Vagina (tissue), 2 donors: ENCODE data around the gene COASY.

ENCODE experiments used
- POLR2A ChIP-seq, 2 donors: fragments of 450-650 bp; IDR thresholded peaks; one replicate each; pipeline ENCODE4 v1.6.1; 2017; ENCODE audit warnings: antibody characterized with exemption in 2 of 2, mild to moderate bottlenecking in 2 of 2, moderate library complexity in 2 of 2
- POLR2AphosphoS5 ChIP-seq, 2 donors: sonication (generic); formaldehyde crosslinking; IDR thresholded peaks; one replicate each; pipeline ENCODE4 v1.9.0; 2017; ENCODE audit warnings: antibody characterized with exemption in 2 of 2, mild to moderate bottlenecking in 2 of 2, low read depth in 1 of 2; ENCODE audit not compliant: insufficient read depth in 1 of 2
- TF ChIP-seq, protein P1 (sequence below), 3 experiments: fragments of 450-650 bp in 2 of 3; fragments of 200-600 bp in 1 of 3; sonication (generic) in 1 of 3; IDR thresholded peaks; one replicate each; pipeline ENCODE4 v1.5.1; 2017 to 2019; ENCODE audit warnings: antibody characterized with exemption in 3 of 3, mild to moderate bottlenecking in 2 of 3, moderate library complexity in 2 of 3

GRCh38 chr17:42543190-42544079 is 18.5 kb upstream of the COASY start:
- TF ChIP-seq, protein P1, sequence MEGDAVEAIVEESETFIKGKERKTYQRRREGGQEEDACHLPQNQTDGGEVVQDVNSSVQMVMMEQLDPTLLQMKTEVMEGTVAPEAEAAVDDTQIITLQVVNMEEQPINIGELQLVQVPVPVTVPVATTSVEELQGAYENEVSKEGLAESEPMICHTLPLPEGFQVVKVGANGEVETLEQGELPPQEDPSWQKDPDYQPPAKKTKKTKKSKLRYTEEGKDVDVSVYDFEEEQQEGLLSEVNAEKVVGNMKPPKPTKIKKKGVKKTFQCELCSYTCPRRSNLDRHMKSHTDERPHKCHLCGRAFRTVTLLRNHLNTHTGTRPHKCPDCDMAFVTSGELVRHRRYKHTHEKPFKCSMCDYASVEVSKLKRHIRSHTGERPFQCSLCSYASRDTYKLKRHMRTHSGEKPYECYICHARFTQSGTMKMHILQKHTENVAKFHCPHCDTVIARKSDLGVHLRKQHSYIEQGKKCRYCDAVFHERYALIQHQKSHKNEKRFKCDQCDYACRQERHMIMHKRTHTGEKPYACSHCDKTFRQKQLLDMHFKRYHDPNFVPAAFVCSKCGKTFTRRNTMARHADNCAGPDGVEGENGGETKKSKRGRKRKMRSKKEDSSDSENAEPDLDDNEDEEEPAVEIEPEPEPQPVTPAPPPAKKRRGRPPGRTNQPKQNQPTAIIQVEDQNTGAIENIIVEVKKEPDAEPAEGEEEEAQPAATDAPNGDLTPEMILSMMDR (IDR thresholded peaks at IDR 0.05) = no peak
- no peak for TF ChIP-seq POLR2A (IDR thresholded peaks at IDR 0.05)
- no peak for TF ChIP-seq POLR2AphosphoS5 (IDR thresholded peaks at IDR 0.05; ENCODE audit: insufficient read depth in 1 of 2, low read depth in 1 of 2)
